Spleen (tissue), 7 donors: Measurements from ENCODE around the gene MYLK.

Experiments
- CTCF ChIP-seq, 11 experiments: fragments of 200-600 bp in 7 of 11; fragments of 450-650 bp in 4 of 11; sonication (generic) in 4 of 11; IDR thresholded peaks in 8 of 11; conservative IDR thresholded peaks in 3 of 11; 1 replicate in 7 of 11; 2 replicates in 4 of 11; pipeline versions ENCODE4 v1.4.0 to v1.8.0; 2016 to 2021; ENCODE audit warnings: antibody characterized with exemption in 11 of 11, inconsistent platforms in 4 of 11, mild to moderate bottlenecking in 1 of 11
- POLR2A ChIP-seq, 3 donors: fragments of 450-650 bp; IDR thresholded peaks; one replicate each; pipeline ENCODE4 v1.5.1; 2017; ENCODE audit warnings: antibody characterized with exemption in 3 of 3, mild to moderate bottlenecking in 1 of 3
- POLR2AphosphoS5 ChIP-seq, 3 donors: sonication (generic); formaldehyde crosslinking; IDR thresholded peaks; one replicate each; pipeline ENCODE4 v1.5.1; 2017; ENCODE audit warnings: antibody characterized with exemption in 3 of 3
- donor health status: DM: no; HTN: no; CAD: no; lungs with moderate emphysema.
- donor health status: DM: no; HTN: no; CAD: no.
- donor health status: DM: no; HTN: no; CAD: no.

GRCh38 chr3:123586131-123586530 lies 298.0 kb downstream of the MYLK start:
- TF ChIP-seq CTCF (IDR thresholded peaks at IDR 0.05 in 8 of 11, conservative IDR thresholded peaks at IDR 0.05 in 3 of 11) (no peak), POLR2A (IDR thresholded peaks at IDR 0.05) (no peak), POLR2AphosphoS5 (IDR thresholded peaks at IDR 0.05) (no peak)
